SK-N-SH (cell line): ENCODE results near the gene DUSP6. TPM values are rescaled to one million over a fixed set of nuclear protein-coding genes. Genes with fewer than 3 reads are reported as not detected.
A peak's percentile ranks its signal among the peaks of the same experiment; 100 is the strongest.

Experiments used
- CTCF ChIA-PET: fragments of 300-600, 350-600 bp; formaldehyde crosslinking; extraction: SDS; loops from one replicate; lab custom pipeline; 2021; lab: Yijun Ruan, JAX
- POLR2A ChIA-PET: fragments of 350-600 bp; sonication (Branson Sonifier 250); formaldehyde crosslinking; extraction: SDS; loops from one replicate; lab custom pipeline; 2020; ENCODE audit warnings: antibody characterized with exemption, inconsistent platforms; lab: Yijun Ruan, JAX
- DNase-seq: peaks from one replicate; pipeline ENCODE4 v3.0.0; 2012
- H2AFZ ChIP-seq: fragments of 200-600 bp; sonication (generic); 2 replicates; pipeline ENCODE4 v1.8.1; 2016; ENCODE audit warnings: antibody characterized with exemption, mild to moderate bottlenecking, low read depth
- H3F3A ChIP-seq: fragments of 200-600 bp; sonication (generic); replicated peaks from 2 replicates; pipeline ENCODE3; 2016; ENCODE audit warnings: antibody characterized with exemption, mild to moderate bottlenecking; ENCODE audit not compliant: insufficient read depth
- H3K27ac ChIP-seq, 2 experiments: fragments of 200-500 bp in 1 of 2; fragments of 200-600 bp in 1 of 2; sonication (Bioruptor generic) in 1 of 2; sonication (generic), shearing (Covaris generic) in 1 of 2; 2 replicates each; pipeline versions ENCODE4 v1.5.1 to v1.6.1; 2014 to 2016; ENCODE audit warnings: low read depth in 2 of 2, inconsistent platforms in 1 of 2, low read length in 1 of 2, mild to moderate bottlenecking in 1 of 2, mixed read lengths in 1 of 2
- H3K27me3 ChIP-seq: fragments of 200-600 bp; sonication (generic), shearing (Covaris generic); 2 replicates; pipeline ENCODE4 v1.6.1; 2016; ENCODE audit warnings: mixed run types; ENCODE audit not compliant: insufficient read depth
- H3K36me3 ChIP-seq, 2 experiments: fragments of 200-500 bp in 1 of 2; fragments of 200-600 bp in 1 of 2; sonication (Bioruptor generic) in 1 of 2; sonication (generic) in 1 of 2; replicated peaks in 1 of 2; 2 replicates each; pipeline versions ENCODE3 to v1.5.1; 2014 to 2016; ENCODE audit warnings: low read length in 1 of 2, mild to moderate bottlenecking in 1 of 2; ENCODE audit not compliant: insufficient read depth in 2 of 2, control insufficient read depth in 1 of 2
- H3K4me1 ChIP-seq, 2 experiments: fragments of 200-500 bp in 1 of 2; fragments of 200-600 bp in 1 of 2; sonication (Bioruptor generic) in 1 of 2; sonication (generic), shearing (Covaris generic) in 1 of 2; 2 replicates each; pipeline versions ENCODE4 v1.5.1 to v1.6.1; 2014 to 2016; ENCODE audit warnings: low read depth in 1 of 2, low read length in 1 of 2, mixed run types in 1 of 2; ENCODE audit not compliant: insufficient read depth in 2 of 2, control insufficient read depth in 1 of 2
- H3K4me2 ChIP-seq: fragments of 200-600 bp; sonication (generic), shearing (Covaris generic); 2 replicates; pipeline ENCODE4 v1.6.1; 2017; ENCODE audit warnings: mixed run types
- H3K4me3 ChIP-seq, 2 experiments: fragments of 200-500 bp in 1 of 2; fragments of 200-600 bp in 1 of 2; sonication (Bioruptor generic) in 1 of 2; sonication (generic), shearing (Covaris generic) in 1 of 2; 2 replicates each; pipeline versions ENCODE4 v1.5.1 to v1.8.1; 2014 to 2016; ENCODE audit warnings: low read depth in 2 of 2, inconsistent platforms in 1 of 2, low read length in 1 of 2, mild to moderate bottlenecking in 1 of 2, mixed read lengths in 1 of 2, moderate library complexity in 1 of 2
- H3K79me2 ChIP-seq: fragments of 200-600 bp; sonication (generic); 2 replicates; pipeline ENCODE4 v1.8.1; 2017; ENCODE audit warnings: mild to moderate bottlenecking; ENCODE audit not compliant: insufficient read depth
- H3K9ac ChIP-seq: fragments of 200-600 bp; sonication (generic); 2 replicates; pipeline ENCODE4 v1.6.1; 2017; ENCODE audit warnings: mixed run types
- H3K9me2 ChIP-seq: fragments of 200-600 bp; sonication (generic); 2 replicates; pipeline ENCODE4 v1.6.1; 2017; ENCODE audit warnings: mixed run types
- H3K9me3 ChIP-seq: fragments of 200-600 bp; sonication (generic); 2 replicates; pipeline ENCODE4 v1.6.1; 2017; ENCODE audit warnings: mixed run types, mild to moderate bottlenecking, moderate library complexity
- H4K20me1 ChIP-seq: fragments of 200-600 bp; sonication (generic); 2 replicates; pipeline ENCODE4 v1.6.1; 2017; ENCODE audit warnings: mild to moderate bottlenecking, mixed run types; ENCODE audit not compliant: insufficient read depth
- CTCF ChIP-seq: fragments of 200-600 bp; sonication (generic); IDR thresholded peaks from 2 replicates; pipeline ENCODE4 v1.6.1; 2017; ENCODE audit warnings: antibody characterized with exemption, mild to moderate bottlenecking, moderate library complexity
- GATA2 ChIP-seq: sonication (generic); formaldehyde crosslinking; IDR thresholded peaks from 2 replicates; pipeline ENCODE4 v1.5.0; 2020; ENCODE audit warnings: mild to moderate bottlenecking, missing genetic modification reagents
- MAX ChIP-seq: IDR thresholded peaks from 2 replicates; pipeline ENCODE4 v1.4.0; 2012; ENCODE audit warnings: low read depth
- MEF2A ChIP-seq: IDR thresholded peaks from 2 replicates; pipeline ENCODE4 v1.4.0; 2012; ENCODE audit warnings: low read depth, borderline replicate concordance
- MXI1 ChIP-seq: IDR thresholded peaks from 2 replicates; pipeline ENCODE4 v1.6.1; 2012; ENCODE audit warnings: mild to moderate bottlenecking, low read depth, low read length, improper control_type of control experiment
- PBX3 ChIP-seq: IDR thresholded peaks from 2 replicates; pipeline ENCODE4; 2012
- RAD21 ChIP-seq: IDR thresholded peaks from 2 replicates; pipeline ENCODE4 v1.6.1; 2012; ENCODE audit warnings: mild to moderate bottlenecking, low read length
- RXRA ChIP-seq: IDR thresholded peaks from 2 replicates; pipeline ENCODE4 v1.4.0; 2012; ENCODE audit warnings: low read depth, mild to moderate bottlenecking, borderline replicate concordance
- WGBS: methylation state at CpG from one replicate; pipeline ENCODE4 v1.1.6; 2017; ENCODE audit warnings: low lambda C conversion rate; 5-methylcytosine and 5-hydroxymethylcytosine counted together
- polyA plus RNA-seq, 3 experiments: library from polyadenylated mRNA; depleted of rRNA; stranded (reverse); fragments of >200 nt; gene quantifications; 2 replicates each; pipeline ENCODE4 v1.2.3, GENCODE V29; 2012

The DUSP6 gene
- polyA plus RNA-seq, 1 of the 3 experiments (the other 2 are of a cell fraction) = 71.4 TPM

- Histone ChIP-seq H3K9me2 (no peaks in the 10 kb centered on the region), H2AFZ (no peak overlapping the region), H3F3A (peaks cover 11% of the 10 kb centered on the region), H4K20me1 (peaks cover 9% of the 10 kb centered on the region; the same call in 1 of the 2 replicates), H3K79me2 (peaks cover 62% of the 10 kb centered on the region), H3K9ac (no peak overlapping the region), H3K36me3 (peaks cover 0 to 8% of the 10 kb centered on the region in 2 experiments), H3K4me1 (peaks cover 21 to 27% of the 10 kb centered on the region in 2 experiments; a peak in 3 of 4 replicates), H3K4me2 (peak overlapping the region; percentile 93), H3K9me3 (no peaks in the 10 kb centered on the region), H3K27me3 (no peaks in the 10 kb centered on the region), H3K27ac (peak overlapping the region; percentile 98 to 100), H3K4me3 (peak overlapping the region in 1 of 2 experiments; percentile 76; a peak in 2 of 4 replicates)
- TF ChIP-seq RXRA (no peak), PBX3 (no peak), MAX (no peak)
- 94% methylated on average over 4 of the region's 4 CpGs for WGBS
- no peak for DNase-seq
- ChIA-PET POLR2A (no interaction called here), CTCF (interaction anchor here (1.1 to 3.5 kb wide), 3 partner anchors 103 to 339 kb away, joined by 3 to 14 read pairs (median 7); no protein-coding TSS in a partner anchor)
These were observed 3.9 kb upstream of the DUSP6 start for GRCh38 chr12:89356069-89356665.

- H2AFZ ChIP-seq = peak overlapping the region; percentile 47; the same call in 1 of the 2 replicates
- peak overlapping the region; percentile 98 to 100 for H3K27ac ChIP-seq
- ChIA-PET POLR2A (no interaction called here), CTCF (interaction anchor here (0.7 to 1.9 kb wide), 5 partner anchors 8 to 305 kb away, joined by 3 to 4 read pairs (median 3); no protein-coding TSS in a partner anchor)
- peak overlapping the region; percentile 97 for H3K9ac ChIP-seq
- H3K9me3 ChIP-seq = no peaks in the 10 kb centered on the region
- peaks cover 21 to 27% of the 10 kb centered on the region in 2 experiments; a peak in 3 of 4 replicates for H3K4me1 ChIP-seq
- TF ChIP-seq MEF2A (no peak), CTCF (peak; percentile 53), GATA2 (CRISPR knock-in tag) (peak; percentile 58), PBX3 (no peak), MAX (peak; percentile 31; the same call in 1 of the 2 replicates), RAD21 (peak; percentile 30), MXI1 (peak; percentile 44; the same call in 1 of the 2 replicates)
- peak overlapping the region; percentile 93 for H3K4me2 ChIP-seq
- peaks cover 1 to 10% of the 10 kb centered on the region in 2 experiments for H3K36me3 ChIP-seq
- WGBS = 40% methylated on average over 18 of the region's 18 CpGs
- H3K9me2 ChIP-seq = no peaks in the 10 kb centered on the region
- H4K20me1 ChIP-seq = peaks cover 16% of the 10 kb centered on the region
- H3K27me3 ChIP-seq = no peaks in the 10 kb centered on the region
- H3F3A ChIP-seq = peaks cover 11% of the 10 kb centered on the region
- DNase-seq = peak; percentile 58
- H3K79me2 ChIP-seq = peaks cover 69% of the 10 kb centered on the region
- peak overlapping the region; percentile 76 to 79 for H3K4me3 ChIP-seq
These were observed 3.2 kb upstream of the DUSP6 start for GRCh38 chr12:89355243-89356068.
